Measurements from ENCODE around the gene SLC38A3.
A peak's percentile ranks its signal among the peaks of the same experiment; 100 is the strongest.

The SLC38A3 gene

GRCh38 chr3:50261505-50261904 lies 56.4 kb downstream of the SLC38A3 start:
- TF ChIP-seq CTCF (IDR thresholded peaks at IDR 0.05) = no peak
- no peak for TF ChIP-seq ZFX (IDR thresholded peaks at IDR 0.05; ENCODE audit: borderline replicate concordance)
- H3K27ac ChIP-seq = peak overlapping the region; percentile 84

- H3K27ac ChIP-seq = peak overlapping the region; percentile 27; the same call in 1 of the 2 replicates
These were observed 57.1 kb downstream of the SLC38A3 start for GRCh38 chr3:50262200-50262599.

- no peak for TF ChIP-seq ZFX (IDR thresholded peaks at IDR 0.05; ENCODE audit: borderline replicate concordance)
- H3K27ac ChIP-seq = peak overlapping the region; percentile 27
These were observed 57.7 kb downstream of the SLC38A3 start for GRCh38 chr3:50262778-50263177.

- peak overlapping the region; percentile 27; the same call in 1 of the 2 replicates for H3K27ac ChIP-seq
- TF ChIP-seq ZFX (IDR thresholded peaks at IDR 0.05; ENCODE audit: borderline replicate concordance) (no peak), CTCF (IDR thresholded peaks at IDR 0.05) (no peak)
These were observed 58.7 kb downstream of the SLC38A3 start for GRCh38 chr3:50263478-50264382.

GRCh38 chr3:50264383-50264963 lies 59.4 kb downstream of the SLC38A3 start:
- TF ChIP-seq ZFX (IDR thresholded peaks at IDR 0.05; ENCODE audit: borderline replicate concordance) (no peak), CTCF (IDR thresholded peaks at IDR 0.05) (no peak)
- H3K27ac ChIP-seq = peak overlapping the region; percentile 25

GRCh38 chr3:50264964-50265485 lies 60.0 kb downstream of the SLC38A3 start:
- TF ChIP-seq CTCF (IDR thresholded peaks at IDR 0.05) (no peak), ZFX (IDR thresholded peaks at IDR 0.05; ENCODE audit: borderline replicate concordance) (no peak)
- H3K27ac ChIP-seq = peak overlapping the region; percentile 73; the same call in 1 of the 2 replicates

- TF ChIP-seq ZFX (IDR thresholded peaks at IDR 0.05; ENCODE audit: borderline replicate concordance) = no peak
- H3K27ac ChIP-seq = peak overlapping the region; percentile 73
These were observed 60.5 kb downstream of the SLC38A3 start for GRCh38 chr3:50265571-50265970.

GRCh38 chr3:50266017-50266416 lies 60.9 kb downstream of the SLC38A3 start:
- TF ChIP-seq CTCF (IDR thresholded peaks at IDR 0.05) = no peak
- TF ChIP-seq ZFX (IDR thresholded peaks at IDR 0.05; ENCODE audit: borderline replicate concordance) = no peak
- peak overlapping the region; percentile 73 for H3K27ac ChIP-seq
